ENCODE measurements around the gene ERN1.

ERN1 gene

GRCh38 chr17:64146418-64147109 lies 16.6 kb upstream of the ERN1 start:
- peak; percentile 61 for DNase-seq (ENCODE audit: low read depth)
- peak overlapping the region; percentile 99 for H3K4me3 ChIP-seq (ENCODE audit: low read depth, low read length)
- TF ChIP-seq POLR2A (IDR thresholded peaks at IDR 0.05; ENCODE audit: extremely low read depth, insufficient read length) = peak; percentile 10
- TF ChIP-seq CTCF (IDR thresholded peaks at IDR 0.05; ENCODE audit: low read depth, low read length) = no peak
- TF ChIP-seq MAX (IDR thresholded peaks at IDR 0.05; ENCODE audit: low read depth, low read length) = 0 out of 2 replicates have a peak, but pooled peaks have one; percentile 9
- peak; percentile 39; the same call in 1 of the 2 replicates for TF ChIP-seq MYC (IDR thresholded peaks at IDR 0.05; ENCODE audit: low read depth, low read length)

- TF ChIP-seq MAX (IDR thresholded peaks at IDR 0.05; ENCODE audit: low read depth, low read length) (peak; percentile 100), MYC (IDR thresholded peaks at IDR 0.05; ENCODE audit: low read depth, low read length) (peak; percentile 94), CTCF (IDR thresholded peaks at IDR 0.05; ENCODE audit: low read depth, low read length) (no peak), POLR2A (IDR thresholded peaks at IDR 0.05; ENCODE audit: extremely low read depth, insufficient read length) (peak; percentile 100)
- DNase-seq (ENCODE audit: low read depth) = peak; percentile 99
- peak overlapping the region; percentile 99 for H3K4me3 ChIP-seq (ENCODE audit: low read depth, low read length)
Measured at GRCh38 chr17:64145751-64146417, 15.9 kb upstream of the ERN1 start.

GRCh38 chr17:64145375-64145750 lies 15.4 kb upstream of the ERN1 start:
- TF ChIP-seq MYC (IDR thresholded peaks at IDR 0.05; ENCODE audit: low read depth, low read length) (no peak), POLR2A (IDR thresholded peaks at IDR 0.05; ENCODE audit: extremely low read depth, insufficient read length) (no peak), CTCF (IDR thresholded peaks at IDR 0.05; ENCODE audit: low read depth, low read length) (no peak), MAX (IDR thresholded peaks at IDR 0.05; ENCODE audit: low read depth, low read length) (no peak)
- peak overlapping the region; percentile 99 for H3K4me3 ChIP-seq (ENCODE audit: low read depth, low read length)
- DNase-seq (ENCODE audit: low read depth) = no peak

- TF ChIP-seq POLR2A (IDR thresholded peaks at IDR 0.05; ENCODE audit: extremely low read depth, insufficient read length) = no peak
- DNase-seq (ENCODE audit: low read depth) = no peak
- H3K4me3 ChIP-seq (ENCODE audit: low read depth, low read length) = no peak overlapping the region
Measured at GRCh38 chr17:64139542-64139941, 9.6 kb upstream of the ERN1 start.

- DNase-seq (ENCODE audit: low read depth) = no peak
- TF ChIP-seq POLR2A (IDR thresholded peaks at IDR 0.05; ENCODE audit: extremely low read depth, insufficient read length) (no peak), CTCF (IDR thresholded peaks at IDR 0.05; ENCODE audit: low read depth, low read length) (no peak), MAX (IDR thresholded peaks at IDR 0.05; ENCODE audit: low read depth, low read length) (no peak), MYC (IDR thresholded peaks at IDR 0.05; ENCODE audit: low read depth, low read length) (no peak)
- no peak overlapping the region for H3K4me3 ChIP-seq (ENCODE audit: low read depth, low read length)
Measured at GRCh38 chr17:64138441-64138840, 8.5 kb upstream of the ERN1 start.

- TF ChIP-seq MYC (IDR thresholded peaks at IDR 0.05; ENCODE audit: low read depth, low read length) (no peak), MAX (IDR thresholded peaks at IDR 0.05; ENCODE audit: low read depth, low read length) (no peak), POLR2A (IDR thresholded peaks at IDR 0.05; ENCODE audit: extremely low read depth, insufficient read length) (no peak), CTCF (IDR thresholded peaks at IDR 0.05; ENCODE audit: low read depth, low read length) (no peak)
- DNase-seq (ENCODE audit: low read depth) = no peak
Measured at GRCh38 chr17:64135000-64135399, 5.1 kb upstream of the ERN1 start.

More at GRCh38 chr17:64135000-64135399, 5.1 kb upstream of the ERN1 start:
- no peak overlapping the region for H3K4me3 ChIP-seq (ENCODE audit: low read depth, low read length)

Measured in NB4 (cell line).